ENCODE measurements around the gene CACNA1C.

CACNA1C gene

DNA sequence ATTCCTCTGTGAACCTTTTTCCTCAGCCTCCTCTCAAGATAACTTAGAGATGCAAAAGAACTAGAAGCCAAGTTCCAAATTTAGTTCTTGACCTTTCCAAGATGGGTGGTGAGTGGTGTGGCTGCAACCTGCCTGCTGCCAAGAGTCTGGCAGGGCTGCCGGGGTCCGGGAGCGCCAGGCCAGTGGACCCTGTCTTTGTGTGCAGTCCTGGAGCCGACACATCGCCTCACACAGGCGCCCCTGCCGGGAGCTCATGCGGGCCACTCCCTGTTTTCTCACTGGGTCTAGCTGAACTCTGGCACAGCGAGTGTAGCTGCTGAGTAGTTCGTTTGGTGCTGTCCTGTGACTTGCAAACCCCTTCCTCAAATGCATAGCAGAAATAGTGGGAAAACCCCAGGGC is 84.9 kb downstream of the CACNA1C start:
- FAIRE-seq (no peak), DNase-seq (ENCODE audit: low spot score) (no peak)

DNA sequence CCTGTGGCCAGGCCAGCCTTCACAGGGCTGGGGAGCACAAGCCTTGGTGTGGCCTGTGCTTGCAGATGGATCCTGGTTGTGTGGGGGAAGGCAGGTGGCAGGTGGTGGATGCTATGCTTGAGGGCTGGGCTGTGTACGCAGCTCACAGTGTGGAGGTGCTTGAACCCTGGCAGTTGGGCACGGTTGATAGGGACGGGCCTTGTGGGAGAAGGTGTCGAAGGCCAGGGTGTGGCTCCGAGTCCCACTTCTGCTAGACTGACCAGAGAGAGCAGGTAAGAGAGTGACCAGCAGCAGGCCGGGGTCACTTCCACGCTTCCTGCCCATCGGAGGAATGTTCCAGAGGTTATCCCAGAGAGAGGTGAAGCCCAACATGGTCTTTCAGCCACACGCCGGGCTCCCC is 85.5 kb downstream of the CACNA1C start:
- peak; percentile 35 for FAIRE-seq
- no peak for DNase-seq (ENCODE audit: low spot score)

- DNase-seq (ENCODE audit: low spot score) (no peak), FAIRE-seq (no peak)
These were observed 86.1 kb downstream of the CACNA1C start for GRCh38 chr12:2138871-2139308.

DNA sequence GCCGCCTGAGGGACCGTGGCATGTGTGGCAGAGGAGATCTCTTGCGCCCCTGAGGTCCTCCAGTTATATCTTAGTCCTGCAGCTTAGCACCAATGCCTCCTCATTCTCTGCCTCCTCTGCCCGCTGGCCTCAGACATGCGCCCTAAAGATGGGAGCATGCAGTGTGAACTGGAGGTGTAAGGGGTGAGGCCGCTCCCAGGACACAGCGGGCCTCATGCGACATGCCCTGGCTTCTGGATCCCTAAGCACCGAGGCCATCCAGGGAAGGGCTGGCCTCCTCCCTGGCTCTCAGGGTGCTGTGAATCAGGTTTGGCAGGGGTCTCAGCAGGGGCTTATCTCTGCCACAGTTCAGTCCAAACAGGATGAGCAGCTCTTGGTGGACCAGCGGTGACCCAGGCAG is 86.9 kb downstream of the CACNA1C start:
- DNase-seq (ENCODE audit: low spot score), result no peak
- peak; percentile 61 for FAIRE-seq

DNA sequence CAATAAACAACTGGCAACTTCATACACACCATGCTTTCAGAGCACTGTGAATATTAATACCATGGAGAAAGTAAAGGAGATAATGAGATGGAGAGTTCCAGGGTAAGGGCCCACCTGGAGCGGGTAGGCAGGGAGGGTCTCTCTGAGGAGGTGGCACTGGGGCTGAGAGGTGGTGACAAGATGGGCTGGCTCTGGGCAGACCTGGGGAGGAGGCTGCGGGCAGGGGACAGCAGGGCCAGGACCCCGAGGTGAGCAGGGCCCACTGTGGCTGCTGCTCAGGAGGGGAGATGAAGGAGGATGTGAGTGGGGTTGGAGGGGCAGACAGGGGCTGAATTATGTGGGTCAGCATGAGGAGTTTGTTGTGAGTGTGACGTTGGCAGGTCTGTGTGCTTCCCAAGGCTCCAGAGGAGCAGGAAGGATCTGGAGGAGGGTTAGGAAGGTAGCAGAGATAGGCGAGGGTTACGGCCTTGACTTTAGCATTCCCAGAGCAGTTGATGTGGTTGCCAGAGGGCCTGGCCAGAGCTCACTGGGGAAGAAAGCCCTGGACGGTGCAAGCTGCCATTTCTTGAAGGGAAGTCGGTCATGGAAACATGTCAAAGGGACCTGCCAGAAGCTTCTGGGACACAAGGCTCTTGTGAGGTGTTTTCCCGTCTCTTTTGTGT is 88.2 kb downstream of the CACNA1C start:
- DNase-seq (ENCODE audit: low spot score), result no peak
- no peak for FAIRE-seq

GRCh38 chr12:2142068-2142467 is 89.3 kb downstream of the CACNA1C start:
- DNase-seq (ENCODE audit: low spot score) (no peak), FAIRE-seq (peak; percentile 91)

DNA sequence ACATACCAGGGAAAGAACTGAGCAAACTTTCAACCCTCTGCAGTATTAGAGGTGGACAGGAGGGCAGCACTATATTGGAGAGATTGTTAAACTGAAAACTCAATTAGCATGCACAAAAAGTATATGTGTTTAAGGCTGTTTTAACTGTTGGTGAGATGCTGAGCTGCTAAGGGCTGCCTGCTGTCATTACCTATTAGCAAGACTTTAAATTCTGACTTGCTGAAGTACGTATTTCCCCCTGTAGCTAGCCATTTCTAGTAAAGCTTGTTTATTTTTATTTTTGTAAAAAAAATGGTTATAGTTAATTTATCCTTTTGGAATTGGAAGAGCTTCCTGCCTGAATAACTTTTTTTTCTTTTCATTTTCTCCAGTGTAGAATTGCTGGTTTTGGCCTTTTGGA is 92.2 kb downstream of the CACNA1C start:
- FAIRE-seq, result no peak
- no peak for DNase-seq (ENCODE audit: low spot score)

- no peak for DNase-seq (ENCODE audit: low spot score)
- FAIRE-seq, result no peak
These were observed 92.7 kb downstream of the CACNA1C start for GRCh38 chr12:2145433-2145998.

DNA sequence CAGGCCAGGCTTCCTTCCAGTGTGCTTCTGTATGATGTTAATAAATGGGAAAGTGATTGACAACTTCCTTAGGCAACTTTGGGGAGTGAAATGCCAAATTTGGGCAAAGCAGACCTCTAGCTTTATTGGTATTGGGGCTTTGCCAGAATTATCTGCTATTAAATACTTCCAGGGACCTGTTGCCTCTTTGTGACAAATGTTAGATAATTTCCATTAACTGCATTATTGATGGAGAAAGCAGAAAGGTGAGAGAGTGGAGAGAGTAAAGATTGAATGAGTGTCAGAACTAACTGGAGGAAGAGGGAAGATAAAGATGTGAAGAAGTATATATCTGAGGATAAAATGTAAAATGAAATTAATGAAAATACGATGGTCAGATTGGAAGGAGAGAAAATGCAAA is 94.5 kb downstream of the CACNA1C start:
- DNase-seq (ENCODE audit: low spot score), result no peak
- FAIRE-seq, result no peak

GRCh38 chr12:2149091-2149490 is 96.3 kb downstream of the CACNA1C start:
- FAIRE-seq, result no peak

GRCh38 chr12:2150833-2151232 is 98.0 kb downstream of the CACNA1C start:
- no peak for DNase-seq (ENCODE audit: low spot score)
- FAIRE-seq, result no peak

More at GRCh38 chr12:2149091-2149490, 96.3 kb downstream of the CACNA1C start:
- no peak for DNase-seq (ENCODE audit: low spot score)

GRCh38 chr12:2151391-2151790 is 98.6 kb downstream of the CACNA1C start:
- DNase-seq (ENCODE audit: low spot score) (no peak), FAIRE-seq (no peak)

DNA sequence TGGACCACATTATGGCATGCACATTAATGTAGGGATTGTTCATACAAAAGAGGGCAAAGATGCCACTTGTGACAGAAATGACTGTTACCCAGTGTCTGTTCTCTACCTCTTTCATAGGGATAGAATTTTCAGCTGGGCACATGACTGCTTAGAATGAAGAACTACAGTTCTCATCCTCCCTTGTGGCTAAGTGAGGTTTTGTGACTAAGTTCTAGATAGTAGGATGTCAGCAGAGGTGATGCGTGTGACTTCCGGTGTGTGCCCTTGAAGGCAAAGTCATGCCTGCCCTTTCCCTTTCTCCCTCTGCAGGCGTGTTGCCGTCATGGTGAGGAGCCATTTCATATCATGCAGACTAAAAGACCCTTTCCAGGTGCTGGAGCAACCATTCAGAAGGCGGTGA is 99.3 kb downstream of the CACNA1C start:
- FAIRE-seq (no peak), DNase-seq (ENCODE audit: low spot score) (no peak)

DNA sequence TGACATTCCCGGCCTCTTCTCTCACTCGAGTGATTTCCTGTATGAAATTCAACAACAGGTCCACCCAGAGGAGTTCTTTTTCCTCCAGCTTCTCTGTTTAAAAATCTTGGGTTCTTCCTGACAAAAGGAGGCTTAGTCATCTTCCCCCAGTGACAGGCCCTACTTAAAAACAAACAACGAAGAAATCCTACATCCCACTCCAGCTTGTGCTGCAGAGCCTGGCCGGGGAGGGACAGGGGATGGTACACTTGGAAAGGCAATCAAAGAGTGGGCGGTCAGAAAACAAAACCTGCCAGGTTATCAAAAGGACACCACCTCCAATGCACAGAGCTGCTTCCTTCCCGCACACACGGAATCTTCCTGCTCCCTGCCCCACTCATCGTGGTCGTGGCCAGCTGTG is 101.3 kb downstream of the CACNA1C start:
- DNase-seq (ENCODE audit: low spot score) (peak; percentile 22), FAIRE-seq (peak; percentile 68)

GRCh38 chr12:2154521-2154920 is 101.7 kb downstream of the CACNA1C start:
- FAIRE-seq (no peak), DNase-seq (ENCODE audit: low spot score) (no peak)

GRCh38 chr12:2156333-2156732 is 103.5 kb downstream of the CACNA1C start:
- DNase-seq (ENCODE audit: low spot score), result no peak
- FAIRE-seq, result no peak

- DNase-seq (ENCODE audit: low spot score) (no peak), FAIRE-seq (peak; percentile 92)
These were observed 107.3 kb downstream of the CACNA1C start for GRCh38 chr12:2160043-2160442.

DNA sequence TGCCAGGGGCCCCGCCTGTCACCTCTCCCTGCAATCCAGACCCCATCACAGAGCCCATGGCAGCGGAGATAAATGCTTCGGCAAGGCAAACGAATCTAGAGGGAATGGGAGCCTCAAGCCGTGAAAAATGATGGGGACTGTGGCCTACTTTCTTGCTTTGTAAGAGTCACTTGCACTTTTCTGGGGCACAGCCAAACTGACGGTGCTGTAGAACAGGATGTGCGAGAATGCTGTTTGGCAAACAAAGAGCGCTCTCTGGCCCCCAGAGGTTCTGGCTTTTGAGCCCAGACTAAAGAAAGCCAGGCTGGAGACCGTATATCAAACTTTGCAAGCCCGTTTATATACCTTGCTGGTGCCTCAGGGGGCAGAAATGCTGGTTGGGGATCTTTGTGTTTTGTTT is 108.7 kb downstream of the CACNA1C start:
- no peak for DNase-seq (ENCODE audit: low spot score)
- no peak for FAIRE-seq

GRCh38 chr12:2163177-2163941 is 110.6 kb downstream of the CACNA1C start:
- DNase-seq (ENCODE audit: low spot score) (peak; percentile 85), FAIRE-seq (peak; percentile 76)

DNA sequence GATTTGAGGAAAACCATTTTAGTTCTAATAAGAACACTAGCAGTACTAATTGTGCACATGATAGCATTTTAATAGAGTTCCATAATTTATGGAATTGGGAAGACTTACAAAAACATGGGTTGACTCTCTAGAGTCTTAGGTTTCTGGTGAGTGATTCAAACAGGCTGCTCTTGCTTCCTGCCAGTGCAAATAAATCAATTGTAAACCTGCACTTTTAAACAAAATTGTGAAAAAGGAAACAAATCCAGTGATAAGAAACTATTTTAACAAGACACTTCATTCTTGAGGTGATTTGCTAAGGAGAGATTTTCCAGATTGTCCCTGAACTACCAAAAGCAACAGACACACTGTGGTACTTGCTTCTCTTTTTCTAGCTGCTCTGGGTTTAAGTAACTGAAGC is 112.2 kb downstream of the CACNA1C start:
- no peak for FAIRE-seq

GRCh38 chr12:2165927-2166326 is 113.1 kb downstream of the CACNA1C start:
- FAIRE-seq (peak; percentile 5), DNase-seq (ENCODE audit: low spot score) (no peak)

More for the DNA sequence above, 112.2 kb downstream of the CACNA1C start:
- DNase-seq (ENCODE audit: low spot score), result no peak

DNA sequence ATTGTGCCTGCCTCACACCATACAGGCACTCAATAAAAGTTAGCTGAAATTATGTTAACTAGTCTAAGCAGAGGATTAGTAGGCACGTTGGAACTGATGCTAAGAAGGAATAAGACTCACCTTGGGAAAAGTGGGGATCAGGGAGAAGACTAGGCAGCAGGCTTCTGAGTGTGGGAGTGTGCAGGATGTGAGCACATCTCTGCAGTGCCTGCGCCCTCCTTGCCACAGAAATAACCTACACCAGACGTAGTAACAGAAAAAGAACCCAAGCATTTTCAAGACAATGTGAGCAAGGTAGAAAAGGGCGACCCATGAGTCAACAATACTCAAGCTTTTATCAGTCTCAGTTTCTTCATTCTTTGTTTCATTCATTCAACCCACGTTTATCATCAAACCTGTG is 113.9 kb downstream of the CACNA1C start:
- no peak for DNase-seq (ENCODE audit: low spot score)
- FAIRE-seq, result no peak

- FAIRE-seq, result no peak
- DNase-seq (ENCODE audit: low spot score), result no peak
These were observed 114.4 kb downstream of the CACNA1C start for GRCh38 chr12:2167231-2167630.
